Trophoblast cell (in vitro differentiated cells and primary cell): ENCODE measurements around the gene IFIT1. TPM values are rescaled to one million over a fixed set of nuclear protein-coding genes. Genes with fewer than 3 reads are reported as not detected.

Source experiments
- DNase-seq, 2 donors: peaks; one replicate each; pipeline ENCODE4 v3.0.0-alpha.2; 2016
- H2AFZ ChIP-seq: 2 replicates; pipeline ENCODE4 v1.6.1; 2013; ENCODE audit warnings: low read length, moderate library complexity, mild to moderate bottlenecking; ENCODE audit not compliant: insufficient read depth, poor library complexity
- H2AK5ac ChIP-seq: 2 replicates; pipeline ENCODE4 v1.6.1; 2013; ENCODE audit warnings: mild to moderate bottlenecking, low read length
- H2BK120ac ChIP-seq: 2 replicates; pipeline ENCODE4 v1.6.1; 2013; ENCODE audit warnings: low read length, mild to moderate bottlenecking, moderate library complexity; ENCODE audit not compliant: insufficient read depth, poor library complexity
- H2BK12ac ChIP-seq: 2 replicates; pipeline ENCODE4 v1.6.1; 2013; ENCODE audit warnings: mild to moderate bottlenecking, low read length, moderate library complexity
- H2BK5ac ChIP-seq: 2 replicates; pipeline ENCODE4 v1.6.1; 2013; ENCODE audit warnings: low read length, low read depth, moderate library complexity, mild to moderate bottlenecking; ENCODE audit not compliant: poor library complexity
- H3K14ac ChIP-seq: 2 replicates; pipeline ENCODE4 v1.6.1; 2013; ENCODE audit warnings: mild to moderate bottlenecking, low read length
- H3K18ac ChIP-seq: 2 replicates; pipeline ENCODE4 v1.6.1; 2013; ENCODE audit warnings: mild to moderate bottlenecking, low read length
- H3K23ac ChIP-seq: 2 replicates; pipeline ENCODE4 v1.6.1; 2013; ENCODE audit warnings: low read length
- H3K27ac ChIP-seq: 2 replicates; pipeline ENCODE4 v1.5.1; 2013; ENCODE audit warnings: low read depth, mild to moderate bottlenecking, inconsistent platforms, low read length, moderate library complexity
- H3K27me3 ChIP-seq: 2 replicates; pipeline ENCODE4 v1.6.1; 2013; ENCODE audit warnings: inconsistent platforms, mild to moderate bottlenecking, low read length, moderate library complexity; ENCODE audit not compliant: insufficient read depth
- H3K36me3 ChIP-seq, 2 experiments: 1 replicate in 1 of 2; 2 replicates in 1 of 2; pipeline ENCODE4 v1.6.1; 2013; ENCODE audit warnings: low read length in 2 of 2, mild to moderate bottlenecking in 2 of 2, moderate library complexity in 1 of 2; ENCODE audit not compliant: insufficient read depth in 2 of 2, control insufficient read depth in 1 of 2
- H3K4ac ChIP-seq: 2 replicates; pipeline ENCODE4 v1.6.1; 2013; ENCODE audit warnings: low read depth, mild to moderate bottlenecking, low read length, moderate library complexity
- H3K4me1 ChIP-seq, 2 experiments: 1 replicate in 1 of 2; 2 replicates in 1 of 2; pipeline ENCODE4 v1.6.1; 2013; ENCODE audit warnings: low read length in 2 of 2, mild to moderate bottlenecking in 2 of 2, moderate library complexity in 1 of 2; ENCODE audit not compliant: insufficient read depth in 2 of 2, control insufficient read depth in 1 of 2
- H3K4me2 ChIP-seq: 2 replicates; pipeline ENCODE4 v1.6.1; 2013; ENCODE audit warnings: inconsistent platforms, mild to moderate bottlenecking, low read length, moderate library complexity
- H3K4me3 ChIP-seq: 2 replicates; pipeline ENCODE4 v1.5.1; 2013; ENCODE audit warnings: mild to moderate bottlenecking, low read depth, low read length, inconsistent platforms
- H3K79me1 ChIP-seq: one replicate; pipeline ENCODE4 v1.6.1; 2013; ENCODE audit warnings: low read length
- H3K79me2 ChIP-seq: 2 replicates; pipeline ENCODE4 v1.6.1; 2013; ENCODE audit warnings: low read length, mild to moderate bottlenecking; ENCODE audit not compliant: control insufficient read depth, insufficient read depth, poor library complexity
- H3K9ac ChIP-seq: 2 replicates; pipeline ENCODE4 v1.6.1; 2013; ENCODE audit warnings: mild to moderate bottlenecking, low read length
- H3K9me3 ChIP-seq: 2 replicates; pipeline ENCODE4 v1.6.1; 2013; ENCODE audit warnings: low read depth, mild to moderate bottlenecking, control low read depth, inconsistent platforms, low read length; ENCODE audit not compliant: insufficient read depth
- H4K12ac ChIP-seq: 2 replicates; pipeline ENCODE4 v1.6.1; 2013; ENCODE audit warnings: low read depth, mild to moderate bottlenecking, low read length, moderate library complexity
- H4K8ac ChIP-seq: 2 replicates; pipeline ENCODE4 v1.6.1; 2013; ENCODE audit warnings: low read depth, mild to moderate bottlenecking, low read length, moderate library complexity
- H4K91ac ChIP-seq: one replicate; pipeline ENCODE4 v1.6.1; 2013; ENCODE audit warnings: low read depth, mild to moderate bottlenecking, low read length, moderate library complexity
- WGBS: extraction: QIAGEN DNeasy Blood & Tissue Kit; methylation state at CpG from one replicate; pipeline ENCODE4 v1.1.7; 2013; ENCODE audit warnings: missing lambda C conversion rate; ENCODE audit not compliant: insufficient read length, insufficient coverage; ENCODE audit errors: extremely low coverage; 5-methylcytosine and 5-hydroxymethylcytosine counted together
- polyA plus RNA-seq: library from polyadenylated mRNA; stranded (reverse); fragments of 200-250 nt; gene quantifications from 2 replicates; pipeline ENCODE4 v1.2.3, GENCODE V29; 2013

Gene IFIT1, protein sequence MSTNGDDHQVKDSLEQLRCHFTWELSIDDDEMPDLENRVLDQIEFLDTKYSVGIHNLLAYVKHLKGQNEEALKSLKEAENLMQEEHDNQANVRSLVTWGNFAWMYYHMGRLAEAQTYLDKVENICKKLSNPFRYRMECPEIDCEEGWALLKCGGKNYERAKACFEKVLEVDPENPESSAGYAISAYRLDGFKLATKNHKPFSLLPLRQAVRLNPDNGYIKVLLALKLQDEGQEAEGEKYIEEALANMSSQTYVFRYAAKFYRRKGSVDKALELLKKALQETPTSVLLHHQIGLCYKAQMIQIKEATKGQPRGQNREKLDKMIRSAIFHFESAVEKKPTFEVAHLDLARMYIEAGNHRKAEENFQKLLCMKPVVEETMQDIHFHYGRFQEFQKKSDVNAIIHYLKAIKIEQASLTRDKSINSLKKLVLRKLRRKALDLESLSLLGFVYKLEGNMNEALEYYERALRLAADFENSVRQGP
- 1.3 and 1.6 TPM in 2 replicates for polyA plus RNA-seq

- no peaks in the 10 kb centered on the region for H3K36me3 ChIP-seq
- no peak within 1 kb of the TSS for H4K91ac ChIP-seq
- H3K14ac ChIP-seq, result no peak within 1 kb of the TSS
- no peaks in the 10 kb centered on the region for H3K79me1 ChIP-seq
- H2BK120ac ChIP-seq, result no peak within 1 kb of the TSS
- DNase-seq, result peak; percentile 43 to 79
- H3K27ac ChIP-seq, result peak within 1 kb of the TSS; percentile 2
- H4K12ac ChIP-seq, result no peak within 1 kb of the TSS
- H3K4ac ChIP-seq, result no peak within 1 kb of the TSS
- no peak within 1 kb of the TSS for H2BK5ac ChIP-seq
- no peak within 1 kb of the TSS for H2BK12ac ChIP-seq
- no peak within 1 kb of the TSS for H3K4me3 ChIP-seq
- no CpG with 5 or more reads among the region's 8 CpGs for WGBS
- H3K79me2 ChIP-seq, result no peaks in the 10 kb centered on the region
- H3K27me3 ChIP-seq, result no peaks in the 10 kb centered on the region
- H3K9ac ChIP-seq, result no peak within 1 kb of the TSS
- no peak within 1 kb of the TSS for H2AK5ac ChIP-seq
- peaks cover 3 to 4% of the 10 kb centered on the region in 2 experiments for H3K4me1 ChIP-seq
- H3K4me2 ChIP-seq, result peak within 1 kb of the TSS; percentile 49
- H4K8ac ChIP-seq, result no peak within 1 kb of the TSS
- no peak within 1 kb of the TSS for H2AFZ ChIP-seq
- H3K9me3 ChIP-seq, result no peaks in the 10 kb centered on the region
- no peak within 1 kb of the TSS for H3K18ac ChIP-seq
- H3K23ac ChIP-seq, result no peak within 1 kb of the TSS
Measured at GRCh38 chr10:89391907-89392756, at the start of gene IFIT1. IFIT1 (plus strand) TSS chr10:89392623; CDS start chr10:89392713, 90 bp downstream.

GRCh38 chr10:89343089-89343767 lies 49.2 kb upstream of the IFIT1 start:
- no peak overlapping the region for H4K91ac ChIP-seq
- H3K79me2 ChIP-seq, result no peaks in the 10 kb centered on the region
- no peaks in the 10 kb centered on the region for H3K9me3 ChIP-seq
- H2AFZ ChIP-seq, result no peak overlapping the region
- no peak overlapping the region for H2BK5ac ChIP-seq
- peaks cover 4% of the 10 kb centered on the region for H3K79me1 ChIP-seq
- H4K8ac ChIP-seq, result no peak overlapping the region
- no peak overlapping the region for H3K4me2 ChIP-seq
- no peak overlapping the region for H3K4me3 ChIP-seq
- no peak overlapping the region for H3K14ac ChIP-seq
- H3K4ac ChIP-seq, result no peak overlapping the region
- H2BK120ac ChIP-seq, result no peak overlapping the region
- H3K27ac ChIP-seq, result no peak overlapping the region
- H3K4me1 ChIP-seq, result peaks cover 0 to 4% of the 10 kb centered on the region in 2 experiments
- no peak overlapping the region for H3K9ac ChIP-seq
- no CpG with 5 or more reads among the region's 5 CpGs for WGBS
- no peak overlapping the region for H3K18ac ChIP-seq
- no peak overlapping the region for H2BK12ac ChIP-seq
- no peak overlapping the region for H2AK5ac ChIP-seq
- H4K12ac ChIP-seq, result no peak overlapping the region
- no peak overlapping the region for H3K23ac ChIP-seq
- no peaks in the 10 kb centered on the region for H3K36me3 ChIP-seq
- H3K27me3 ChIP-seq, result no peaks in the 10 kb centered on the region
- DNase-seq, result no peak

DNA sequence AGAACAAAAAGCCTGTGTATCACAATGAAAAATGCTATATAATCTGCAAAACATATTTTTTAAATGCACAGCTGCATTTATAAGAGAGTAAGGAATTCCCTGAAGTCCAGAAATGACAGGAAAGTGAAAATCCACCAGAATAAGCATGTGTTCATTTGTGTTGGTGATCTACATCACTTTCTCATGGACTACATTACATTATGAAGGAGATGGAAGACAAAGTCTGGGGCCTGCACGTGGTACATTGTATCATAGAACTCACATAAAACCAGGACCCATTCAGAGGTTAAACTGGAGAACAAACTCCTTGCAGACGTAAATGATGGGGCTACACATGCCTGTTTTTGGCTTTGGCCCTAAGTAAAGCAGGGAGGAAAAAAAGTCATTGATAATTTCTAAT lies 48.3 kb upstream of the IFIT1 start:
- WGBS, result no CpG with 5 or more reads among the region's 2 CpGs
- Histone ChIP-seq H3K23ac (no peak overlapping the region), H3K4ac (no peak overlapping the region), H2AFZ (no peak overlapping the region), H2BK120ac (no peak overlapping the region), H3K18ac (no peak overlapping the region), H3K9me3 (no peaks in the 10 kb centered on the region), H3K4me3 (no peak overlapping the region), H3K9ac (no peak overlapping the region), H4K91ac (no peak overlapping the region), H3K27me3 (no peaks in the 10 kb centered on the region), H4K8ac (no peak overlapping the region), H3K36me3 (no peaks in the 10 kb centered on the region), H2AK5ac (no peak overlapping the region), H3K4me2 (no peak overlapping the region), H3K14ac (no peak overlapping the region), H3K4me1 (peaks cover 0 to 4% of the 10 kb centered on the region in 2 experiments), H2BK5ac (no peak overlapping the region), H3K79me1 (peaks cover 4% of the 10 kb centered on the region), H4K12ac (no peak overlapping the region), H2BK12ac (no peak overlapping the region), H3K79me2 (no peaks in the 10 kb centered on the region), H3K27ac (no peak overlapping the region)
- DNase-seq, result no peak

DNA sequence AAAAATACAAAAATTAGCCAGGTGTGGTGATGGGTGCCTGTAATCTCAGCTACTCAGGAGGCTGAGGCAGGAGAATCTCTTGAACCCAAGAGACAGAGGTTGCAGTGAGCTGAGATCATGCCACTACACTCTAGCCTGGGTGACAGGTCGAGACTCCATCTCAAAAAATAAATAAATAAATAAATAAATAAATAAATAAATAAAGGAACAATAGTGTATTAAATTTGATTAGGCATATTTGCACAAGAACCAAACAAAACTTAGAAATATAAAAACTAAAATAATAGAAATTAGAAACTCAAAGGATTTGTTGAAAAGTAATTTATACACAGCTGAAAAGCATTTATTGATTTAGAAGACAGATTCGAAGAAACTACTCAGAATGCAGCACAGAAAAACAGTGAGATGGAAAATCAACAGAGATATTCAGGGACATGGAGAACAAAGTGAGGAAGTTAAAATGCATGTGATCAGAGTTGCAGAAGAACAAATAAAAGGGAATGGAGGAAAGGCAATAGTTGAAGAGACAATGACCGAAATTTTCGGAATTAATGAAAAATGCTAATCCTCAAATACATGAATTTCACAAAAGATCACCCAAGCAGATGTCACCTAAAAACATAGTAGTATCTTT lies 46.9 kb upstream of the IFIT1 start:
- H4K91ac ChIP-seq, result no peak overlapping the region
- H3K9me3 ChIP-seq, result no peaks in the 10 kb centered on the region
- H3K36me3 ChIP-seq, result no peaks in the 10 kb centered on the region
- no peak overlapping the region for H3K27ac ChIP-seq
- H2BK5ac ChIP-seq, result no peak overlapping the region
- no peak overlapping the region for H2AFZ ChIP-seq
- H3K9ac ChIP-seq, result no peak overlapping the region
- no peak for DNase-seq
- H3K4me3 ChIP-seq, result no peak overlapping the region
- no peak overlapping the region for H2BK120ac ChIP-seq
- H4K8ac ChIP-seq, result no peak overlapping the region
- no CpG with 5 or more reads among the region's 4 CpGs for WGBS
- H3K4me2 ChIP-seq, result no peak overlapping the region
- H3K14ac ChIP-seq, result no peak overlapping the region
- H3K79me2 ChIP-seq, result no peaks in the 10 kb centered on the region
- peaks cover 4% of the 10 kb centered on the region for H3K79me1 ChIP-seq
- no peak overlapping the region for H2BK12ac ChIP-seq
- no peak overlapping the region for H3K4ac ChIP-seq
- H3K18ac ChIP-seq, result no peak overlapping the region
- no peaks in the 10 kb centered on the region for H3K27me3 ChIP-seq
- no peak overlapping the region for H3K23ac ChIP-seq
- peaks cover 0 to 4% of the 10 kb centered on the region in 2 experiments for H3K4me1 ChIP-seq
- H4K12ac ChIP-seq, result no peak overlapping the region
- no peak overlapping the region for H2AK5ac ChIP-seq
